Activated CD4-positive, alpha-beta T cell treated with anti-CD3 and anti-CD28 coated beads for 36 hours (primary cell): ENCODE data around the gene TPRG1. TPM values are rescaled to one million over a fixed set of nuclear protein-coding genes. Genes with fewer than 3 reads are reported as not detected.

Experiments used
- ATAC-seq: fragments of 200-7000 bp; cut with Tn5 transposase; one replicate; pipeline ENCODE4 v1.10.0; 2021; ENCODE audit warnings: mild to moderate bottlenecking, moderate library complexity
- CTCF ChIA-PET: fragments of 350-600 bp; sonication (Branson Sonifier 250); formaldehyde crosslinking; loops from one replicate; lab custom pipeline; 2021; ENCODE audit warnings: antibody characterized with exemption; lab: Charles Lee
- POLR2A ChIA-PET: fragments of 350-600 bp; sonication (Branson Sonifier 250); formaldehyde crosslinking; loops from one replicate; lab custom pipeline; 2021; ENCODE audit warnings: antibody characterized with exemption, inconsistent platforms; lab: Charles Lee
- DNase-seq: peaks from one replicate; pipeline ENCODE4 v3.0.0-alpha.2; 2020
- H3K27ac Mint-ChIP-seq: one replicate; pipeline ENCODE4 v1.8.0; 2021; ENCODE audit warnings: mixed read lengths
- H3K27me3 Mint-ChIP-seq: one replicate; pipeline ENCODE4 v1.8.0; 2021; ENCODE audit warnings: mixed read lengths
- H3K36me3 Mint-ChIP-seq: one replicate; pipeline ENCODE4 v1.8.0; 2021; ENCODE audit warnings: low read depth, mixed read lengths
- H3K4me1 Mint-ChIP-seq: one replicate; pipeline ENCODE4 v1.8.0; 2021; ENCODE audit warnings: mixed read lengths
- H3K4me3 Mint-ChIP-seq: one replicate; pipeline ENCODE4 v1.8.0; 2021; ENCODE audit warnings: mild to moderate bottlenecking, moderate library complexity, mixed read lengths
- H3K9me3 Mint-ChIP-seq: one replicate; pipeline ENCODE4 v1.8.0; 2021; ENCODE audit warnings: low read depth, mixed read lengths
- intact Hi-C, 2 experiments: fragments of 100-400 bp; cut with DNase I in 1 of 2; cut with micrococcal nuclease in 1 of 2; formaldehyde crosslinking; loops; one replicate each; pipeline versions ENCODE4 v1.14.2 to v1.15.1; 2022 to 2024; cut with DNase I, micrococcal nuclease
- total RNA-seq, 2 experiments: library from RNA; stranded (reverse); gene quantifications; one replicate each; pipeline ENCODE4 v1.2.3, GENCODE V29; 2021

Gene TPRG1
- total RNA-seq, 2 experiments from 2014 or later = 11.6 to 11.9 TPM

- Mint-ChIP-seq H3K27ac (no peak overlapping the region), H3K4me3 (no peak overlapping the region), H3K27me3 (peaks cover 13% of the 10 kb centered on the region), H3K9me3 (no peaks in the 10 kb centered on the region), H3K36me3 (no peaks in the 10 kb centered on the region), H3K4me1 (peaks cover 19% of the 10 kb centered on the region)
- ATAC-seq = peak; percentile 79
- DNase-seq = peak; percentile 52
- ChIA-PET CTCF (interaction anchor here (0.5 to 1.6 kb wide), 4 partner anchors 36 to 1404 kb away, joined by 3 to 6 read pairs (median 3); no protein-coding TSS in a partner anchor), POLR2A (no interaction called here)
- intact Hi-C loops = loop anchor here (10.0 kb wide), 3 partner anchors 308 to 808 kb away; no protein-coding TSS in a partner anchor
These were observed 29.2 kb upstream of the TPRG1 start for GRCh38 chr3:189142527-189142926.

DNA sequence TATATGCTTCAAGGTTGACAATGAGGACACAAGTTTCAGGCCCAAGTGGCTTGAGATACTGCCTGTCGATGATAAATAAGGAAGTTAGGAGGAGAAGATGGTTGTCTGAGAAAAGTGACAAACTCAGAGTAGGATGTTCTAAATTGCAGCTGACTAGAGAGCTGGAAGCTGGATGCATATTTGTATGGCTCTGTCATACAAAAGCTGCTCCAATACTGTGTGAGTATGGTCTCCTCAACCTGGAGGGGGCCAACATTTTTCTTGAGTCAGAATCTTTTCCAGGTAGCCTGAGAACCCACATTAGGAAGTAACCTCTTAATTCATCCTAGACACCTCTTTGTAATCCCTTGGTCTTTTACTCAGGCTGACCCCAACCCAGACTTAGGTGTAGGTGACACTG lies 28.4 kb upstream of the TPRG1 start:
- Mint-ChIP-seq H3K4me1 (peaks cover 20% of the 10 kb centered on the region), H3K9me3 (no peaks in the 10 kb centered on the region), H3K27ac (no peak overlapping the region), H3K27me3 (peaks cover 13% of the 10 kb centered on the region), H3K36me3 (no peaks in the 10 kb centered on the region), H3K4me3 (no peak overlapping the region)
- DNase-seq = no peak
- ChIA-PET CTCF (interaction anchor here (0.6 to 1.3 kb wide), 5 partner anchors 36 to 1527 kb away, joined by 3 read pairs; no protein-coding TSS in a partner anchor), POLR2A (no interaction called here)
- intact Hi-C loops = loop anchor here (10.0 kb wide), 3 partner anchors 309 to 809 kb away; no protein-coding TSS in a partner anchor
- ATAC-seq = no peak

- no peak for DNase-seq
- POLR2A ChIA-PET = no interaction called here
- no peaks in the 10 kb centered on the region for H3K36me3 Mint-ChIP-seq
These were observed 28.0 kb upstream of the TPRG1 start for GRCh38 chr3:189143771-189144170.

GRCh38 chr3:189144645-189145044 lies 27.1 kb upstream of the TPRG1 start:
- ATAC-seq (peak; percentile 71), DNase-seq (peak; percentile 11)
- intact Hi-C loops = loop anchor here (1.0 to 10.0 kb wide), 7 partner anchors 310 to 1827 kb away; no protein-coding TSS in a partner anchor
- POLR2A ChIA-PET = no interaction called here
- Mint-ChIP-seq H3K36me3 (no peaks in the 10 kb centered on the region), H3K4me1 (peaks cover 20% of the 10 kb centered on the region), H3K9me3 (no peaks in the 10 kb centered on the region), H3K27me3 (peaks cover 13% of the 10 kb centered on the region), H3K27ac (no peak overlapping the region), H3K4me3 (no peak overlapping the region)
- CTCF ChIA-PET = interaction anchor here (0.9 to 1.3 kb wide), 2 partner anchors 189 to 190 kb away, joined by 3 to 4 read pairs; no protein-coding TSS in a partner anchor

More at GRCh38 chr3:189143771-189144170, 28.0 kb upstream of the TPRG1 start:
- Mint-ChIP-seq H3K27ac (no peak overlapping the region), H3K4me1 (peaks cover 20% of the 10 kb centered on the region), H3K9me3 (no peaks in the 10 kb centered on the region), H3K4me3 (no peak overlapping the region), H3K27me3 (peaks cover 13% of the 10 kb centered on the region)
- intact Hi-C loops = loop anchor here (1.0 to 10.0 kb wide), 4 partner anchors 309 to 1405 kb away; no protein-coding TSS in a partner anchor
- CTCF ChIA-PET = interaction anchor here (0.7 to 1.3 kb wide), 3 partner anchors 102 to 1528 kb away, joined by 3 read pairs; no protein-coding TSS in a partner anchor
- no peak for ATAC-seq

GRCh38 chr3:189146848-189147247 lies 24.9 kb upstream of the TPRG1 start:
- H3K9me3 Mint-ChIP-seq = no peaks in the 10 kb centered on the region
- peaks cover 8% of the 10 kb centered on the region for H3K27me3 Mint-ChIP-seq
- peaks cover 20% of the 10 kb centered on the region for H3K4me1 Mint-ChIP-seq
- intact Hi-C loops = loop anchor here (2.0 to 10.0 kb wide), 7 partner anchors 106 to 1830 kb away; no protein-coding TSS in a partner anchor
- no peak for DNase-seq
- ChIA-PET CTCF (interaction anchor here (0.6 to 2.2 kb wide), 6 partner anchors 25 to 1408 kb away, joined by 3 to 10 read pairs (median 4); no protein-coding TSS in a partner anchor), POLR2A (no interaction called here)
- ATAC-seq = no peak
- H3K4me3 Mint-ChIP-seq = no peak overlapping the region
- no peaks in the 10 kb centered on the region for H3K36me3 Mint-ChIP-seq
- H3K27ac Mint-ChIP-seq = no peak overlapping the region

- Mint-ChIP-seq H3K4me3 (no peak overlapping the region), H3K4me1 (peaks cover 17% of the 10 kb centered on the region), H3K9me3 (no peaks in the 10 kb centered on the region), H3K27ac (no peak overlapping the region), H3K27me3 (peaks cover 3% of the 10 kb centered on the region), H3K36me3 (no peaks in the 10 kb centered on the region)
- ATAC-seq (peak; percentile 66), DNase-seq (peak; percentile 81)
- intact Hi-C loops = loop anchor here (1.0 to 10.0 kb wide), 9 partner anchors 185 to 1831 kb away; no protein-coding TSS in a partner anchor
- CTCF ChIA-PET = interaction anchor here (0.7 to 1.9 kb wide), 10 partner anchors 10 to 1532 kb away, joined by 3 to 7 read pairs (median 4); no protein-coding TSS in a partner anchor
- POLR2A ChIA-PET = no interaction called here
These were observed 23.7 kb upstream of the TPRG1 start for GRCh38 chr3:189148081-189148507.

- no peak for DNase-seq
- ATAC-seq = peak; percentile 52
- Mint-ChIP-seq H3K4me3 (no peak overlapping the region), H3K27ac (no peak overlapping the region), H3K27me3 (peaks cover 2% of the 10 kb centered on the region), H3K9me3 (no peaks in the 10 kb centered on the region), H3K36me3 (no peaks in the 10 kb centered on the region), H3K4me1 (peaks cover 13% of the 10 kb centered on the region)
- intact Hi-C loops = loop anchor here (2.0 to 10.0 kb wide), 8 partner anchors 186 to 1832 kb away; no protein-coding TSS in a partner anchor
- ChIA-PET CTCF (interaction anchor here (0.6 to 1.9 kb wide), 11 partner anchors 10 to 1533 kb away, joined by 3 to 7 read pairs (median 4); no protein-coding TSS in a partner anchor), POLR2A (interaction anchor here (0.6 kb wide), 1 partner anchor 10 kb away, joined by 3 read pairs; no protein-coding TSS in a partner anchor)
These were observed 22.6 kb upstream of the TPRG1 start for GRCh38 chr3:189149203-189149602.

DNA sequence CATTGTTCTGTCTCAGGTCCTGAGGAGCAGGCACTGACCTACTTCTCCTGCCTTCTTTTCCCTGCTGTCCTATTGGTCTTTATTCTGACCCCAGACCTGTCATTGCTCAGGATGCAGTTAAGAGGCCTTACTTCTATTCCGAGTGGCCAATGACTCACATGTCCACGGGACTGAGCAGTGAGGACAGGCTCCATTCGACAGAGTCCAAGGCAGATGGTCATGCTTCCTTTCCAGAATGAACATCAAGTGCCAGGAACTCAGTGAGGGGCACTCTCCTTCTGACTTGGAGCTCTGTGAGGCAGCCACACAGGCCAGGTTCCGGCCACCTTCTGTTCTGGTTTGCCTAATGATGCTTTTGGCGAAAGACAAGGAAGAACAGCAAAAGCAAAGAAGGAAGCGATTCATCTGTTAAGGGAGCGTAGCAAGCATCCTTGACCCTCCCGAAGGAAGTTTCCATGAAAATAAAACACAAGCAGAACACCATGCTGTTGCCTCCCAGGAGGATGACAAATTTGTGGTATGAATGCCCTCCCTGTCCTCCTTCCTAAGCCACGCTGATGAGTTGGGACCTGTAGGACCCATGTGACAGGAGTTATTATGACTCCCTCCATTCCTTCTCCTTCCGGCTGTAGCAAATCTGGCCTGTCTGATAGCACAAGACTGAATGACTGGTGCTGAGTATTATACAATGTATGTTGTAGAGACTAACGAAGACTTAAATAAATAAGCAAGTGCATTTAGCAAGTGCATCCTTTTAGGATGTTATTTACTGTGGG lies 14.4 kb upstream of the TPRG1 start:
- intact Hi-C loops = no loop called here
- no peaks in the 10 kb centered on the region for H3K4me1 Mint-ChIP-seq
- no peak for ATAC-seq
- ChIA-PET POLR2A (no interaction called here), CTCF (interaction anchor here (0.6 kb wide), 1 partner anchor 1064 kb away, joined by 3 read pairs; no protein-coding TSS in a partner anchor)
- H3K9me3 Mint-ChIP-seq = no peaks in the 10 kb centered on the region
- DNase-seq = no peak
- peaks cover 1% of the 10 kb centered on the region for H3K27me3 Mint-ChIP-seq
- no peak overlapping the region for H3K27ac Mint-ChIP-seq
- H3K4me3 Mint-ChIP-seq = no peak overlapping the region
- no peaks in the 10 kb centered on the region for H3K36me3 Mint-ChIP-seq

DNA sequence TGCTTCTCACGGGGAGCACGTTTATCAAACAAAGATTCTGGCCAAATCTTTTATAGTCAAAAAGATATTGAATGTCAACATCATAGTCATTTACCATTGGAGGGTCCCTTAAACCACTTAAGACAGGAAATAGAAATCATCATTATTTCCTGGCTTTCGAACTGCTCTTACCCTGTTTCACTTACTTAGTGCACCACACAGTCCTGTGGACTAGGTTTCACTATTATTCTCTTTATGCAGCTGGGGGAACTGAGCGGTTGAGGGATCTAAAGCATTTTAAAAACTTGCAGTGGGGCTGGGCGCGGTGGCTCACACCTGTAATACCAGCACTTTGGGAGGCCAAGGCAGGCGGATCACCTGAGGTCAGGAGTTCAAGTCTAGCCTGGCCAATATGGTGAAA lies 13.7 kb upstream of the TPRG1 start:
- H3K4me1 Mint-ChIP-seq = no peaks in the 10 kb centered on the region
- peaks cover 1% of the 10 kb centered on the region for H3K27me3 Mint-ChIP-seq
- ATAC-seq (peak; percentile 42), DNase-seq (no peak)
- CTCF ChIA-PET = interaction anchor here (0.6 kb wide), 1 partner anchor 1064 kb away, joined by 3 read pairs; no protein-coding TSS in a partner anchor
- POLR2A ChIA-PET = no interaction called here
- no peaks in the 10 kb centered on the region for H3K9me3 Mint-ChIP-seq
- no peak overlapping the region for H3K4me3 Mint-ChIP-seq
- H3K36me3 Mint-ChIP-seq = no peaks in the 10 kb centered on the region
- no peak overlapping the region for H3K27ac Mint-ChIP-seq
- intact Hi-C loops = no loop called here

DNA sequence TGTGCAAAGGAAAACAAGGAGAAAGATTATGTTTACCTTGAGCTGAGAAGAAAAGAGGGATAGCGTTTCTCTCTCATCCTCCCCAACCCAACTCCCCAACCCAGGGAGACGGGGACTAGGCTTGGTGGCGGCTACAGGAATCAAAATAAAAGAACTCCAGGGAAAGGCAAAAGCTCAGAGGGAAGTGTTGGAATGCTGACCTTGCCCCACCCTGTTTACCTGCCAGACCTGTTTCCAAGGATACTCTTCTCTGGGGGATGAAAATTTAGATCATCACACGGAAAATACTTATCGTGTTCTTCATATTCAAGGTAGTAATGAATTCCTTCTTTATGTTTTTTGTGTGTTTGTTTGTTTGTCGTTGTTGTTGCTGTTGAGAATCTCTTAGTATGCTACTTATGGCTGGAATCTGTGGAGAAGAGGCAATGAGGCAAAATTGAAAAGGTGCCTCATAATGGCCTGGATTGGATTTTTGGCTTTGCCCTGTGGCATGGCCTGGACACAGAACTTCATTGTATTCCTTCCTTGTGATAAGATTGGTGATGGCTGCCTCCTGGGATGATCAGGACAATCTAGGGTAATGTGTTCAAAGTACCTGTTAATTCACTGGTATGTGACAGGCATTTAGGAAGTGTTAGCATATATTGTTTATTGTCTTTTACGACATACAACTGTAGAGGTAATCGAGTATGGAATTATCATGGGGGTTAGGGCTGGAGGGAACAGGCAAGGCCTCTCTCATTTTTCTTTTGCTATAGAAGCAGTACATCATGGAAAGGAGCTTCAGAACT lies 11.1 kb upstream of the TPRG1 start:
- ATAC-seq (no peak), DNase-seq (no peak)
- H3K4me3 Mint-ChIP-seq = no peak overlapping the region
- no peaks in the 10 kb centered on the region for H3K9me3 Mint-ChIP-seq
- H3K4me1 Mint-ChIP-seq = no peaks in the 10 kb centered on the region
- H3K36me3 Mint-ChIP-seq = no peaks in the 10 kb centered on the region
- H3K27me3 Mint-ChIP-seq = peaks cover 1% of the 10 kb centered on the region
- no peak overlapping the region for H3K27ac Mint-ChIP-seq
- intact Hi-C loops = no loop called here
- POLR2A ChIA-PET = no interaction called here
- CTCF ChIA-PET = interaction anchor here (0.6 kb wide), 1 partner anchor 1121 kb away, joined by 3 read pairs; no protein-coding TSS in a partner anchor
